Measurements from ENCODE around the gene PINLYP. TPM values are rescaled to one million over a fixed set of nuclear protein-coding genes. Genes with fewer than 3 reads are reported as not detected.

Gene PINLYP
- total and polyA plus RNA-seq, 2 of the 13 experiments (the other 11 are each of a cell fraction or from before 2014, with no cell fraction given), result 0.21 to 0.24 TPM

DNA sequence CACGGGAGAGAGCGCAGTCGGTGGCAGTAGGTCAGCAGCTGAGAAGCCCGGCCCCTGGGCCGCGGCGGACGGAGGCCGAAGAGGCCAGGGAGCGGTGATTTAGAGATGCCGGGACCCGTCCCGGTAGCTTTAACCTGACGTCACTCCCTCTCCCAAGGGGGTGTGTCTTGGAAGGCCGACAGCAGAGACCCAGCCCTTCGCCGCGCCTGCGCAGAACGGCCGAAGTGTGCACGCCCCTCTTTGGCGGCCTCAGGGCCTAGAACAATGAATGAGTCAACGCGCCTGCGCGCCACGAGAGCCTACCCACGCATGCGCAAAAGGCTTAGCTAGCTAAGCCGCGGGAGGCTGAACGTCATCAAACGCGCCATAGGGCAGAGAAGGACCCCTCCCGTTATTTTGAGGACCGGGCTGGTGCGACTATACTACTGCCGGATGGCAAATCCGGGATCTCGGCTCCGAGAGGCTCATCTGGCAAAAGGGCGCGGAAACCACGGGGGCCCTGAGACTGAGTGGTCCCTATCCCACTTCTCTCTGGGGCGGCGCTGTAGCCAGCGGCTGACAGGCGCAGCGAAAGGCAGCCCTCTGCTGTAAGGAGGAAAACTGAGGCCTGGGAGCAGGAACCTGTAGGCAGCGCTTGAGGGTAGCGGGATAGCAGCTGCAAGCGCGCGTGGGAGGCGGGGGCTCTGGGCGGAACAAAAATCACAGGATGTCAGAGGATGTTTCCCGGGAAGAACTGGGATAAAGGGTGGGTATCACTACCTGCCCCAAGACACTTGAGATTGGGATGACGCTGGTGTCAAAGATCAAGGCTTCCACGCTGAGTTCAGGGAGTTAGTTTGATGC, 20.6 kb downstream of the PINLYP start, which contains the start of the genes IRGQ and ZNF576 (continued):
- no peak for TF ChIP-seq SNAPC4 (CRISPR knock-in tag; IDR thresholded peaks at IDR 0.05)
- no peak for TF ChIP-seq ZSCAN22 (CRISPR knock-in tag; IDR thresholded peaks at IDR 0.05)
- TF ChIP-seq NRL (CRISPR knock-in tag; IDR thresholded peaks at IDR 0.05; ENCODE audit: borderline replicate concordance), result peak; percentile 88; the same call in 1 of the 2 replicates
- no peak for TF ChIP-seq SOX13 (IDR thresholded peaks at IDR 0.05)
- TF ChIP-seq SOX13 (CRISPR knock-in tag; conservative IDR thresholded peaks at IDR 0.05 in 1 of 2, IDR thresholded peaks at IDR 0.05 in 1 of 2), result peak in 1 of 2 experiments; percentile 12; a peak in 1 of 4 replicates
- peak; percentile 80 for TF ChIP-seq ZNF136 (CRISPR knock-in tag; IDR thresholded peaks at IDR 0.05; ENCODE audit: low read depth)
- no peak for TF ChIP-seq HOXA7 (CRISPR knock-in tag; IDR thresholded peaks at IDR 0.05)
- peak; percentile 61; the same call in 1 of the 2 replicates for TF ChIP-seq NFKB2 (CRISPR knock-in tag; IDR thresholded peaks at IDR 0.05; ENCODE audit: borderline replicate concordance)
- peak; percentile 94 for TF ChIP-seq ZBTB3 (CRISPR knock-in tag; IDR thresholded peaks at IDR 0.05; ENCODE audit: borderline replicate concordance, low read depth)
- TF ChIP-seq, protein P1, sequence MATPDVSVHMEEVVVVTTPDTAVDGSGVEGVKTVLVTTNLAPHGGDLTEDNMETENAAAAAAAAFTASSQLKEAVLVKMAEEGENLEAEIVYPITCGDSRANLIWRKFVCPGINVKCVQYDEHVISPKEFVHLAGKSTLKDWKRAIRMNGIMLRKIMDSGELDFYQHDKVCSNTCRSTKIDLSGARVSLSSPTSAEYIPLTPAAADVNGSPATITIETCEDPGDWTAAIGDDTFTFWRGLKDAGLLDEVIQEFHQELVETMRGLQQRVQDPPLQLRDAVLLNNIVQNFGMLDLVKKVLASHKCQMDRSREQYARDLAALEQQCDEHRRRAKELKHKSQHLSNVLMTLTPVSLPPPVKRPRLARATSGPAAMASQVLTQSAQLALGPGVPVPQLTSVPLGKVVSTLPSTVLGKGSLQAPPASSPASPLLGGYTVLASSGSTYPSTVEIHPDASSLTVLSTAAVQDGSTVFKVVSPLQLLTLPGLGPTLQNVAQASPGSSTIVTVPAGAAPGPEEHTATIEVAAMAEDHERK (CRISPR knock-in tag; IDR thresholded peaks at IDR 0.05; ENCODE audit: low read depth), result peak; percentile 35; the same call in 1 of the 2 replicates
- no peak for TF ChIP-seq ZNF570 (CRISPR knock-in tag; IDR thresholded peaks at IDR 0.05; ENCODE audit: borderline replicate concordance)
- TF ChIP-seq RBM39 (IDR thresholded peaks at IDR 0.05; ENCODE audit: low read depth, low read length, poor library complexity, severe bottlenecking), result peak; percentile 56
- no peak for TF ChIP-seq SIX4 (CRISPR knock-in tag; IDR thresholded peaks at IDR 0.05)
- TF ChIP-seq ZKSCAN5 (CRISPR knock-in tag; IDR thresholded peaks at IDR 0.05), result no peak
- no peak for TF ChIP-seq ZNF296 (CRISPR knock-in tag; conservative IDR thresholded peaks at IDR 0.05)

Measured in HepG2 (cell line).